Lung (tissue), 12 donors: ENCODE measurements around the gene AQP9. TPM values are rescaled to one million over a fixed set of nuclear protein-coding genes. Genes with fewer than 3 reads are reported as not detected.

ENCODE experiments used
- ATAC-seq: fragments of 200-7000 bp; cut with Tn5 transposase; one replicate; pipeline ENCODE4 v1.9.1; 2020; ENCODE audit warnings: moderate number of reproducible peaks; ENCODE audit not compliant: insufficient read depth, low FRiP score
- DNase-seq, 3 donors: peaks; one replicate each; pipeline ENCODE4 v3.0.0-alpha.2; 2013 to 2017
- H3K27ac ChIP-seq, 2 donors: one replicate each; pipeline ENCODE4 v1.5.1; 2013; ENCODE audit warnings: mild to moderate bottlenecking in 2 of 2, moderate library complexity in 2 of 2, control low read depth in 1 of 2, inconsistent platforms in 1 of 2, low read depth in 1 of 2, low read length in 1 of 2
- H3K27me3 ChIP-seq, 3 donors: one replicate each; pipeline ENCODE4 v1.5.1; 2013; ENCODE audit warnings: low read length in 2 of 3; ENCODE audit not compliant: control insufficient read depth in 3 of 3, insufficient read depth in 3 of 3
- H3K36me3 ChIP-seq, 4 donors: one replicate each; pipeline ENCODE4 v1.5.1; 2013; ENCODE audit warnings: low read length in 4 of 4, mild to moderate bottlenecking in 1 of 4, moderate library complexity in 1 of 4; ENCODE audit not compliant: control insufficient read depth in 4 of 4, insufficient read depth in 4 of 4
- H3K4me1 ChIP-seq, 5 donors: one replicate each; pipeline ENCODE4 v1.5.1; 2013; ENCODE audit warnings: low read length in 5 of 5, mild to moderate bottlenecking in 2 of 5, moderate library complexity in 1 of 5; ENCODE audit not compliant: control insufficient read depth in 5 of 5, insufficient read depth in 5 of 5
- H3K4me3 ChIP-seq: one replicate; pipeline ENCODE4 v1.5.1; 2013; ENCODE audit warnings: mild to moderate bottlenecking, control low read depth, moderate library complexity
- H3K9ac ChIP-seq, 2 donors: one replicate each; pipeline ENCODE4 v1.5.1; 2013; ENCODE audit warnings: low read length in 2 of 2, control low read depth in 1 of 2; ENCODE audit not compliant: insufficient read depth in 1 of 2
- H3K9me3 ChIP-seq, 4 donors: one replicate each; pipeline ENCODE4 v1.5.1; 2013; ENCODE audit warnings: low read length in 3 of 4, mild to moderate bottlenecking in 1 of 4, moderate library complexity in 1 of 4; ENCODE audit not compliant: control insufficient read depth in 4 of 4, insufficient read depth in 3 of 4
- WGBS, 2 donors: extraction: QIAGEN DNeasy Blood & Tissue Kit; methylation state at CpG; one replicate each; pipeline ENCODE4 v1.1.7; 2013; 5-methylcytosine and 5-hydroxymethylcytosine counted together
- polyA plus RNA-seq, 2 donors: library from polyadenylated mRNA; stranded (reverse); fragments of 200-250 nt; gene quantifications; one replicate each; pipeline ENCODE4 v1.2.1, GENCODE V29; 2013
- total RNA-seq, 2 donors: library from RNA; depleted of rRNA in 1 of 2; stranded (reverse); fragments of >200 nt in 1 of 2; gene quantifications; one replicate each; pipeline ENCODE4 v1.2.1, GENCODE V29; 2014 to 2021
- TF ChIP-seq, protein P1 (sequence below): IDR thresholded peaks from 2 replicates; pipeline ENCODE4 v1.5.1; 2012; ENCODE audit warnings: mild to moderate bottlenecking; ENCODE audit errors: control extremely low read depth, extremely low read depth
- donor health status: control.
- donor health status: control.
- donor health status: Bipolar disorder and iron deficiency.
- donor health status: healthy.
- donor health status: DM: yes; HTN: yes; CAD: no.

AQP9 gene
- total and polyA plus RNA-seq, 4 donors = 6.1 to 329 (median 21.9) TPM

DNA sequence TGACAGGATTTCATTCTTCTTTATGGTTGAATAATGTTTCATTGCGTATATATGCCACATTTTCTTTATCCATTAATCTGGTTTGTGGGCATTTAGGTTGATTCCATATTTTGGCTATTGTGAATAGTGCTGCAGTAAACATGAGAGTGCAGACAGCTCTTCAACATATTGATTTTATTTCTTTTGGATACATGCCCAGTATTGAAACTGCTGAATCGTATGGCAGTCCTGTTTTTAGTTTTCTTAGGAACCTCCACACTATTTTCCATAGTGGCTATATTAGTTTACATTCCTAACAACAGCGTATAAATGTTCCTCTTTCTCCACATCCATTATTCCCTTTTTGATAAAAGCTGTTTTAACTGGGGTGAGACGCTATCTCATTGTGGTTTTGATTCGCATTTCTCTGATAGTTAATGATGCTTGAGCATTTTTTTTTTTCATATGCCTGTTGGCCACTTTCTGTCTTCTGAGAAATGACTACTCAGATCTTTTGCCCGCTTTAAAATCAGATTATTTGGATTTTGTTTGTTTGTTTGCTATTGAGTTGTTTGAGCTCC, 21.7 kb downstream of the AQP9 start:
- Histone ChIP-seq H3K9ac (no peak overlapping the region), H3K36me3 (no peaks in the 10 kb centered on the region), H3K4me3 (no peak overlapping the region), H3K9me3 (no peaks in the 10 kb centered on the region), H3K27me3 (no peaks in the 10 kb centered on the region), H3K4me1 (peaks cover 0 to 43% (median 0%) of the 10 kb centered on the region in 5 donors), H3K27ac (no peak overlapping the region)
- TF ChIP-seq, protein P1, sequence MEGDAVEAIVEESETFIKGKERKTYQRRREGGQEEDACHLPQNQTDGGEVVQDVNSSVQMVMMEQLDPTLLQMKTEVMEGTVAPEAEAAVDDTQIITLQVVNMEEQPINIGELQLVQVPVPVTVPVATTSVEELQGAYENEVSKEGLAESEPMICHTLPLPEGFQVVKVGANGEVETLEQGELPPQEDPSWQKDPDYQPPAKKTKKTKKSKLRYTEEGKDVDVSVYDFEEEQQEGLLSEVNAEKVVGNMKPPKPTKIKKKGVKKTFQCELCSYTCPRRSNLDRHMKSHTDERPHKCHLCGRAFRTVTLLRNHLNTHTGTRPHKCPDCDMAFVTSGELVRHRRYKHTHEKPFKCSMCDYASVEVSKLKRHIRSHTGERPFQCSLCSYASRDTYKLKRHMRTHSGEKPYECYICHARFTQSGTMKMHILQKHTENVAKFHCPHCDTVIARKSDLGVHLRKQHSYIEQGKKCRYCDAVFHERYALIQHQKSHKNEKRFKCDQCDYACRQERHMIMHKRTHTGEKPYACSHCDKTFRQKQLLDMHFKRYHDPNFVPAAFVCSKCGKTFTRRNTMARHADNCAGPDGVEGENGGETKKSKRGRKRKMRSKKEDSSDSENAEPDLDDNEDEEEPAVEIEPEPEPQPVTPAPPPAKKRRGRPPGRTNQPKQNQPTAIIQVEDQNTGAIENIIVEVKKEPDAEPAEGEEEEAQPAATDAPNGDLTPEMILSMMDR = no peak
- 74 to 90% methylated on average over 6 of the region's 6 CpGs for WGBS, 2 donors
- no peak for ATAC-seq
- no peak for DNase-seq

DNA sequence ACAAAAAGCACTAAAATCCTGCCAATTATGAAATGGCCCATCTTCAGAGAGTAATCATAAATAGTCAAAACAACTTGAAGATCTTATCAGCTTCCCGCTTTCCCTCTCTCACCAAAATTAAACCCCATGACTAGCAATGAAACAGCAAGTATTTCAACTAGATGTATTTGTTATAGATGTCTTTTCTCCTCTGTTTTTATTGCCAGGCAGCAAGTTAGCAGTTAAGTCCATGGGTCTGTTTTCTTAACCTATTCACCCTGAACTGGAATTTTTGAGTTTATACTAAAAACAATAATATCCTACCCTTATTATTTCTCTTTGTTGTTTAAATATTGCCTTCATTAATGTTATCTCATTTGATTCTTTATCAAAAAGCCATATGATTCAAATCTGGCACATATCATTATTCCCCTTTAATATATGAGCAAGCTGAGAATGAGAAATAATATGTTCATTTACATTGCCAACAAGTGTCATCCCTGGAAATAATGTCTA, 23.3 kb downstream of the AQP9 start:
- WGBS, 2 donors = 33 to 80% methylated on average over 1 of the region's 1 CpG
- ATAC-seq (no peak), DNase-seq (peak in 2 of 3 donors; percentile 74 to 79)
- H3K9me3 ChIP-seq = no peaks in the 10 kb centered on the region
- no peak overlapping the region for H3K9ac ChIP-seq
- peaks cover 0 to 55% (median 4%) of the 10 kb centered on the region in 5 donors for H3K4me1 ChIP-seq
- no peak overlapping the region for H3K27ac ChIP-seq
- H3K36me3 ChIP-seq = no peaks in the 10 kb centered on the region
- no peaks in the 10 kb centered on the region for H3K27me3 ChIP-seq
- H3K4me3 ChIP-seq = no peak overlapping the region
- TF ChIP-seq, protein P1 = no peak

DNA sequence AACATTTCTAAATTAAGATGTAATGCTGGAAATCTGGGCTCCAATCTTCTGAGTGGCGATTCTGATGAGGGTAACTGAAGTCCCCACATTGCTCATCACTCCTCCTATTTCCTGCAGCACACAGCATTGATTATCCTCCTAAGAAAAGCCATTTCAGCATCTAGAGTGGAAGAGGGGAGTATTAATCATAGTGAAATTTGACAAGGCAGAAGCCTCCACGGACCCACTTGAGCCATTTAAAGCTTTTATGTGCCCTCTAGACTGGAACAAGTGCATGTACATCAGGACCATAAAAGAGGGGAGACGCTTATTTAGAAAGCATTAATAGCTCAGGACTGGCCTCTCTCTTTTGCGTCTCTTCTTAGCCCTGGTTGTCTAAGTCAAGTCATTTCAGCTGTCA, 25.8 kb downstream of the AQP9 start:
- TF ChIP-seq, protein P1 = no peak
- 75 to 86% methylated on average over 4 of the region's 4 CpGs for WGBS, 2 donors
- no peak for ATAC-seq

DNA sequence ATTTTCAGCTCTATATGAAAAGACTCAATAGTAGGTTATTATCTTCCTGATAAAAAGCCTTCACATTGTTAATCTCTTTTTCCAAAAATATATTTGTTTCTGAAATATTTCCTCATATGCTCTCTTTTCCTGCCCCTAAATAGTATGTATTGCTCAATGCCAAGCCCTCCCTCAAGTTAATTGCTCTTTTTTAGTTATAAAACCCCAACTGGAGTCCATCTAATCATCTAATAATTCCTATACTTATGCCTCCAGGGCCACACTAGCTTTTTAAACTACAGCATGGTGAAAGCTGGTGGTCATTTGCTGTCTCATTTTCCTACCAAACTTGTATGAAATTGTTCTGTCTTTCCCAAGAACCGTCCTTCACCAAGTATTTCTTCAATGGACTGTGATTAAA, 26.7 kb downstream of the AQP9 start:
- Histone ChIP-seq H3K4me1 (peaks cover 0 to 42% (median 4%) of the 10 kb centered on the region in 5 donors), H3K4me3 (no peak overlapping the region), H3K9ac (no peak overlapping the region), H3K27ac (no peak overlapping the region), H3K27me3 (no peaks in the 10 kb centered on the region), H3K9me3 (no peaks in the 10 kb centered on the region), H3K36me3 (no peaks in the 10 kb centered on the region)
- DNase-seq = peak in 2 of 3 donors; percentile 83 to 88
- no peak for ATAC-seq
- TF ChIP-seq, protein P1 = no peak
- WGBS, 2 donors = 84 to 89% methylated on average over 1 of the region's 1 CpG

More for the DNA sequence above, 25.8 kb downstream of the AQP9 start:
- H3K27ac ChIP-seq = no peak overlapping the region
- no peaks in the 10 kb centered on the region for H3K9me3 ChIP-seq
- no peak overlapping the region for H3K4me3 ChIP-seq
- no peak for DNase-seq
- H3K27me3 ChIP-seq = no peaks in the 10 kb centered on the region
- no peak overlapping the region for H3K9ac ChIP-seq
- peaks cover 0 to 50% (median 4%) of the 10 kb centered on the region in 5 donors for H3K4me1 ChIP-seq
- H3K36me3 ChIP-seq = no peaks in the 10 kb centered on the region
